ENCODE results near the gene PIGK.

GRCh38 chr1:77134359-77134758 lies 84.9 kb downstream of the PIGK start:
- no peak for TF ChIP-seq CTCF (IDR thresholded peaks at IDR 0.05)
- TF ChIP-seq POLR2A (IDR thresholded peaks at IDR 0.05) = no peak
